Activated T-cell treated with anti-CD3 and anti-CD28 coated beads for 24 hours (primary cell): Measurements from ENCODE around the gene KCNH8.

ENCODE experiments used
- DNase-seq: peaks from one replicate; pipeline ENCODE4 v3.0.0-alpha.2; 2020; ENCODE audit warnings: low read depth

The KCNH8 gene

DNA sequence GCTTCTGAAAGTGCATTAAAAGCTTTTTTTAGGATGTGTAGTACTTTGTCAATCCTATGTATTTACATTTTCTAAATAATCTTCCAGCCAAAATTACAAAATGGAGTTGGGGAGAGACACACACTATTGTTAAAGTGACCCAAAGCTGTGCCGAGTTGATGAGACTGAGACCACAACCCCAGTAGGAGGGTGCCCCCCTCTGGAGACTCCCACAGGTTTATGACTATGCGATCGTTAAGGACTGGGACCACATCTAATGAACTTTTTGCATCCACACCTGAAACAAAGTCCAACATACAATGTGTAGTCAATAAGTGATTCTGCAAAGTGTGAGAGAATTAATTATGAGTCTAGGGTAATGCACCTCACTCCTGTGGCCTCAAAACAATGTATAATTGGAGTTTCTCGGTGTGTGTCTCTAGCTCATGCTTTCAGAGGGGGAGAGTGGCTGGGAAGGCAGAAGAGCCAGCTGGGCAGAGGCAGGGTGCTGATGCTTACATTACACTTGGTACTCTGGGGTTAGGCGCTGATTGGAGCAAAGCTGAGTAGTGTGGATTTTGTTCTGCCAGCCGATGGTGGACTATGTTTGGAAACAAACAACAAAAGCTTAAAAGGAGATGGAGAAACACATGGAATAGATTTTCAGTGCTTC, 102.8 kb downstream of the KCNH8 start:
- no peak for DNase-seq

GRCh38 chr3:19254189-19254588, 105.9 kb downstream of the KCNH8 start:
- DNase-seq, result no peak

- DNase-seq, result no peak
These were observed 106.6 kb downstream of the KCNH8 start for GRCh38 chr3:19254784-19255338.

DNA sequence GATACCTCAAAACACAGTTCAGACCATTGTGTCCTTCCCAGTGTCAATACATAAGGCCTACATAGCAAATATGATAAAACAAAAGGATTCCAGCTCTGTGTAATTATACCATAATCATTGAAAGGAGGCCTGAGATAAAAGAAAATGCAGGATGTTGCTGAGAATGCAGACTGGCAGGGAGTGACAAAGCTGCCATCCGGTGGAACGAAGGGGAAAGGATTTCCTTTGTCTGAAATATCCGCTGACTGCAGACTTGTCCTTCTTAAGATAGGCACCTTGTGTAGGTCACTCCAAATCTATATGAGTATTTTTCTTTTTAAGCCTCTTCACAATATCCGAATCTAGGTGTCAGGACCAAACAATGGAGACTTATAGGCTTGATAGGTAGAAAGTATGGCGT, 108.0 kb downstream of the KCNH8 start:
- no peak for DNase-seq

DNA sequence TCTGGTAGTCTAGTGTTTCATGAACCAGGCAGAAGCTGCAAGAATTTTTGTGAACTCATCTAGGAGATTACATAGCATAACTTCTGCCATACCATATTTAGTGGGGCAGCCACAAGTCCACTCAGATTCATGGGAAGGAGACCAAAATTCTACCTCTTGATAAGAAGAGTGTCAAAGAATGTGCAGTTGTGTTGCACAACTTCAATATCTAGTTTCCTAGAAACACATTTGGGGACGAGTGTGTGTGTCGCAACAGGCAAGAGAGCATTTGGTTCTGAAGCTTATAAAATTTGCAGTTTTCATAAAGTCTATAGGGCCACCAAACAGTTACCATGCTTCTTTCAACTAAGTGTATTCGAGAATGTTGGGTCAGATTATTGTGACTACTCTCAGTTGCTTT, 115.3 kb downstream of the KCNH8 start:
- no peak for DNase-seq

DNA sequence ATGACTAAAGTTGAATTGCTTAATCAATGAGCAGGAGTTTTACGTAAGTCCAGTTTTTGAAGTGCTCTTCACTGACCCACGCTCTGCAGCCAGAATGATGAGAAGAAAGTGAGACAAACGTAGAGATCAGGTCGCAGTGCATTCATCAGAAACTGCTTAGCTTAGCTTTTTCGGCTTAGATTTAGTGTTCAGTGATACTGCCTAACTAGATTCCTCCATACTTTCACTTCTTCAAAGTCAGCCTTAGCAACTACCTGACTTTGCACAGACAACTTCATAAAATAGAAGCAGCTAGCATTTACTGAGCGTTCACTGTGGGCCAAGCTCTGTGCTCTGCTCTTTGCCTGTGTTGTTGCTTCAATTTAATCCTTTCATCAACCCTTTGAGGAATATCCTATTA, 116.1 kb downstream of the KCNH8 start:
- no peak for DNase-seq

GRCh38 chr3:19267040-19267439, 118.7 kb downstream of the KCNH8 start:
- DNase-seq, result no peak

- no peak for DNase-seq
These were observed 122.2 kb downstream of the KCNH8 start for GRCh38 chr3:19270481-19270880.

GRCh38 chr3:19272296-19272695, 124.0 kb downstream of the KCNH8 start:
- no peak for DNase-seq

GRCh38 chr3:19273091-19273490, 124.8 kb downstream of the KCNH8 start:
- DNase-seq, result no peak

DNA sequence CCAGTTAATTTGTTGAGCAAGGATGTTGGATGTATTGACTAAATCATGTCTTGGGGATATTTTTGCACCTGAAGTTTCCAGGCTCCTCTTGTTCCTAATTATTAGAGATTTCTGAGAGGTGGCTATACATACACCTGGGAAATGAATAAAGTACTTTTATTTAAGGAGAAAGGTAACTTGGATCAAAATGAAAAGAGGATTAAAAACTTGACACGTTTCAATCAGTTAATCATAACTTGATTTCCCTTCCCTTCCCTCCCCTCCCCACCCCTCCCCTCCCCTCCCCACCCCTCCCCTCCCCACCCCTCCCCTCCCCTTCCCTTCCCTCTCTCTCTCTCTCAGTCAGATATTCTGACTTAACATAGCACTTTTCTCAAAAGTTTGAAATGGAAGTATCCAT, 126.3 kb downstream of the KCNH8 start:
- DNase-seq, result no peak

- DNase-seq, result no peak
These were observed 136.7 kb downstream of the KCNH8 start for GRCh38 chr3:19284974-19285373.

DNA sequence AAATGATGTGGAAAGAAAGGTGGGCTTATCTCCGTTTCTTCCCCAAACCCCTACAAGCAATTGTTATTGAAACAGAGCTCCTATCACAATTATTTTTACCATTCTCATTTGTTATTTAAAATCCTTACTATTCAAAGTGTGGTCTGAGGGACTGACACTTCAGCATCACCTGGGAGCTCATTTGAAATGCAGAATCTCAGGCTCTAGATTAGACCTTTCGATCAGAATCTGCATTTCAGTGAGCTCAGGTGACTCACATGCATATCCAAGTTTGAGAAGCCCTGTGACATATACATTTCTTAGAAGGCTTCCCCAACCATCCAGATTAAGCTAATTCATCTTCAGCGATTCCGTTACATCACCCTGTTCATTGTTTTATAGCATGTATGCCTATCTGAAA, 145.0 kb downstream of the KCNH8 start:
- no peak for DNase-seq

DNA sequence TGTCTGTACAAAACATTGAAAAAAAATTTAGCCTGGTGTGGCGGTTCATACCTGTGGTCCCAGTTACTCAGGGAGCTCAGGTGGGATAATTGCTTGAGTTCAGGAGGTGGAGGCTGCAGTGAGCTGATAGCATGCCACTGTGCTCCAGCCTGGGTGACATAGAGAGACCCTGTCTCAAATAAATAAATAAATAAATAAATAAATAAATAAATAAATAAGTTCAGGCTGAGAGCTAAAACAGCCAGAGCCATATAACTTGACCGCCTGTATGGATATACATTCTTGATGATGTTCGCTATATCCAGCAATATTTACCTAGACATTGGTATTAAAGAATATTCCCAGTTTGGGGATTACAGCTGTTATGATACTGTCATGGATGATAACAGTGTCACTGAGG, 146.9 kb downstream of the KCNH8 start:
- no peak for DNase-seq

- DNase-seq, result no peak
These were observed 183.6 kb downstream of the KCNH8 start for GRCh38 chr3:19331931-19332330.

- no peak for DNase-seq
These were observed 185.8 kb downstream of the KCNH8 start for GRCh38 chr3:19334120-19334519.

- no peak for DNase-seq
These were observed 190.5 kb downstream of the KCNH8 start for GRCh38 chr3:19338769-19339168.

- no peak for DNase-seq
These were observed 194.1 kb downstream of the KCNH8 start for GRCh38 chr3:19342389-19342788.

DNA sequence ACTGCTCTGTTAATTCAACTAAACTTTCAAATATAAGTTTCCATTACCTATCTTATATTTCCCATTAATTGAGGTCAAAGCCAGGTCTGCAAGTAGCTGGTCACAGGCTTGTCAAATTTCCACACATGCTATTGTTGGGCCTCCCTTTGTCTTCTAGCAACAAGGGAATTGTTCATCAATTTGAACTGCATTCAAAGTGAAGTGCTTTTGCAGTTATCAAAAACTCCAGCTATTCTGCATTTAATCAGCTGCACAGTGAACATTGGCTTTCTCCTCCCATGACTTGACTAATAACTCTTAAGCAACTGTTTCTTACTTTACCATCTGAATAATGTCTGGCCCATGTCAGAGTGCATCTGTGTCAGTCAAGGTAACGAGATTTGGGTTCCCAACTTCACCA, 198.4 kb downstream of the KCNH8 start:
- no peak for DNase-seq

DNA sequence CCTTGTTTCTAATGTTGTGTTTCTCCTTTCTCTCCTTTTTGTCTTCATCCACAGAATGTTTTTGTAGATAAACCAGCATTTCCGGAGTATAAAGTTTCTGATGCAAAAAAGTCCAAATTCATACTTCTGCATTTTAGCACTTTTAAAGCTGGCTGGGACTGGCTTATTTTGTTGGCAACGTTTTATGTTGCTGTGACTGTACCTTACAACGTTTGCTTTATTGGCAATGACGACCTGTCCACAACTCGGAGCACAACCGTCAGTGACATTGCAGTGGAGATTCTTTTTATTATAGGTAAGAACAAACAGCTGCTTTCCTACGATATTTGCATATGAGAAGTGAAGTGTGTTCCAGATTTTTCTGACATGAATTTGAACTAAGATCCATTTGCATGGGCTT, 199.4 kb downstream of the KCNH8 start:
- no peak for DNase-seq

- DNase-seq, result no peak
These were observed 200.2 kb downstream of the KCNH8 start for GRCh38 chr3:19348500-19348899.

GRCh38 chr3:19348941-19349564, 200.7 kb downstream of the KCNH8 start:
- DNase-seq, result no peak

DNA sequence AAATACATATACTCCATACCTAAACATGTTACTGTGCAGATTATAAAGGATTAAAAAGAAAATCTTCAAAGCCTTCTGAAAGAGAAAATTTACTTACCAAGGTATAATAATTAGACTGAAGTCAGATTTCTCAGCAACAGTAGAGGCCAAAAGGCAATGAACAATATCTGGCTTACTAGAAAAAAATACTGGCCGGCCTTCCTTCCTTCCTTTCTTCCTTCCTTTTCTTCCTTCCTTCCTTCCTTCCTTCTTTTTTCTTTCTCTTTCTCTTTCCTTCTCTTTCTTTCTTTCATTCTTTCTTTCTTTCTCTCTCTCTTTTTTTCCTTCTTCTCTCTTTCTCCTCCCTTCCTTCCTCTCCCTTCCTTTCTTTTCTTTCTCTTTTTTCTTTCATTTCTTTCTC, 209.6 kb downstream of the KCNH8 start:
- no peak for DNase-seq

DNA sequence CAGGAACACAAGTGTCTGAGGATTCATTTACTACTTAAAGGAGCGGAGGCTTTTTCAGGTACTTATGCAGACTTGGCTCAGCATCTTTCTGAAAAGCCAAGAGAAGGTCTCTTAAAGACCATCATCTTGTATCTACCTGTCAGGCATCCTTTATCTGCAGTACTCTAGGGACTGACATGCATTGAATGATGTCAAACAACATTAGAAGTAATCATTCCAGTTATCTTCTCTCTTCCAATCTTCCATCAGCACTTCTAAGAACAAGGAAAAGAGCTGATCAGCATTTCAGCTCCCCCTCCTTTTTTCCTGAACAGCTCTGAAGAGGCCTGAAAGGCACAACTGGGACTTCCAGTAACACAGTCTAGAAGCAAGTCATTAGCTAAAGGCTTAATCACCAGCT, 214.8 kb downstream of the KCNH8 start:
- DNase-seq, result no peak
